K562 (cell line): ENCODE data around the gene RRH. TPM values are rescaled to one million over a fixed set of nuclear protein-coding genes. Genes with fewer than 3 reads are reported as not detected.

Experiments
- AFF4 ChIP-seq: sonication (generic); formaldehyde crosslinking; IDR thresholded peaks from 2 replicates; pipeline ENCODE4 v1.8.0; 2023; ENCODE audit warnings: mild to moderate bottlenecking, missing genetic modification reagents
- ARID4B ChIP-seq: sonication (generic); formaldehyde crosslinking; IDR thresholded peaks from 2 replicates; pipeline ENCODE4 v1.8.0; 2022; ENCODE audit warnings: mild to moderate bottlenecking, missing genetic modification reagents
- ATF3 ChIP-seq, 2 experiments: fragments of 450-650 bp in 1 of 2; sonication (generic) in 1 of 2; formaldehyde crosslinking in 1 of 2; IDR thresholded peaks in 1 of 2; conservative IDR thresholded peaks in 1 of 2; 2 replicates each; pipeline versions ENCODE4 v1.6.1 to v1.8.1; 2016 to 2023; ENCODE audit warnings: mild to moderate bottlenecking in 2 of 2, moderate library complexity in 2 of 2, inconsistent platforms in 1 of 2, missing genetic modification reagents in 1 of 2
- BDP1 ChIP-seq: IDR thresholded peaks from 3 replicates; pipeline ENCODE4 v1.6.1; 2011; ENCODE audit not compliant: insufficient read length, insufficient read depth
- DLX4 ChIP-seq: fragments of 250-450 bp; sonication (Bioruptor Pico); IDR thresholded peaks from 2 replicates; pipeline ENCODE4 v1.6.1; 2021; ENCODE audit warnings: mild to moderate bottlenecking
- E2F3 ChIP-seq: fragments of 250-450 bp; sonication (Bioruptor Pico); IDR thresholded peaks from 2 replicates; pipeline ENCODE4 v1.4.0; 2020; ENCODE audit warnings: mild to moderate bottlenecking
- GTF2F1 ChIP-seq: IDR thresholded peaks from 2 replicates; pipeline ENCODE4 v1.6.1; 2011; ENCODE audit warnings: low read depth, low read length, improper control_type of control experiment
- KAT8 ChIP-seq: fragments of 450-650 bp; IDR thresholded peaks from 2 replicates; pipeline ENCODE4 v1.6.1; 2016; ENCODE audit warnings: low read depth, mild to moderate bottlenecking
- MYNN ChIP-seq, 2 experiments: sonication (generic); formaldehyde crosslinking in 1 of 2; IDR thresholded peaks; 2 replicates each; pipeline versions ENCODE4 v1.5.0 to v1.6.1; 2016 to 2020; ENCODE audit warnings: antibody characterized with exemption in 1 of 2, missing genetic modification reagents in 1 of 2
- NBN ChIP-seq: fragments of 450-650 bp; IDR thresholded peaks from 2 replicates; pipeline ENCODE4 v1.6.1; 2016; ENCODE audit warnings: low read depth, mild to moderate bottlenecking
- NFE2 ChIP-seq: IDR thresholded peaks from 2 replicates; pipeline ENCODE4 v1.6.1; 2014; ENCODE audit warnings: antibody characterized with exemption, low read depth
- SFPQ ChIP-seq: fragments of 200-400 bp; formaldehyde crosslinking; IDR thresholded peaks from 2 replicates; pipeline ENCODE4 v1.6.1; 2017; ENCODE audit warnings: mild to moderate bottlenecking, low read depth, low read length, moderate library complexity
- XRCC4 ChIP-seq: IDR thresholded peaks from one replicate; pipeline ENCODE4 v1.6.1; 2011; ENCODE audit not compliant: insufficient read depth, insufficient read length; ENCODE audit errors: extremely low read depth
- ZNF830 ChIP-seq: fragments of 250-450 bp; sonication (Bioruptor Pico); IDR thresholded peaks from 2 replicates; pipeline ENCODE4 v1.5.0; 2021; ENCODE audit warnings: mild to moderate bottlenecking
- polyA plus RNA-seq, 8 experiments: library from polyadenylated mRNA; depleted of rRNA in 4 of 8; stranded (reverse) in 5 of 8; unstranded in 3 of 8; fragments of >200 nt; fragmentation: Nextera tagmentation in 2 of 8; fragmentation: Illumina TruSeq in 1 of 8; extraction: Ambion mirVana in 2 of 8; extraction: Trizol in 1 of 8; gene quantifications; 2 replicates each; pipeline versions ENCODE4 v1.2.1 to v1.2.3, GENCODE V29; 2011 to 2014; ENCODE audit warnings: inconsistent platforms in 1 of 8, missing spikeins in 1 of 8
- total RNA-seq, 7 experiments: library from RNA; depleted of rRNA in 6 of 7; stranded (reverse); fragments of >200 nt in 6 of 7; fragmentation: Illumina TruSeq in 2 of 7; extraction: Trizol in 2 of 7; gene quantifications; 2 replicates each; pipeline versions ENCODE4 v1.2.1 to v1.2.3, GENCODE V29; 2011 to 2021; ENCODE audit warnings: low replicate concordance in 1 of 7

Gene RRH
- total and polyA plus RNA-seq, 9 of the 15 experiments (the other 6 are each of a cell fraction or from before 2014, with no cell fraction given): 0.04 to 0.31 (median 0.12) TPM; not detected in 3

GRCh38 chr4:109815151-109816081 lies 12.4 kb upstream of the RRH start, which contains the start of gene GAR1 (continued):
- TF ChIP-seq XRCC4 (no peak), NFE2 (no peak), NBN (0 out of 2 replicates have a peak, but pooled peaks have one; percentile 78), AFF4 (CRISPR knock-in tag) (no peak), BDP1 (no peak), MYNN (IDR thresholded peaks at IDR 0.05) (no peak), MYNN (CRISPR knock-in tag; IDR thresholded peaks at IDR 0.05) (no peak), SFPQ (no peak), ZNF830 (CRISPR knock-in tag) (no peak), DLX4 (no peak), KAT8 (no peak), ATF3 (IDR thresholded peaks at IDR 0.05) (no peak), ATF3 (CRISPR knock-in tag; conservative IDR thresholded peaks at IDR 0.05) (peak; percentile 18; the same call in 1 of the 2 replicates), GTF2F1 (no peak; the same call in 1 of the 2 replicates), E2F3 (no peak), ARID4B (peak; percentile 95)
